Heart left ventricle (tissue), 16 donors: ENCODE measurements around the gene ALDH3A2. TPM values are rescaled to one million over a fixed set of nuclear protein-coding genes. Genes with fewer than 3 reads are reported as not detected.

Experiments used
- ATAC-seq, 4 donors: fragments of 200-7000 bp; cut with Tn5 transposase; one replicate each; pipeline ENCODE4 v1.9.1; 2020 to 2022; ENCODE audit warnings: moderate library complexity in 4 of 4, mild to moderate bottlenecking in 3 of 4, moderate number of reproducible peaks in 1 of 4
- DNase-seq, 5 donors: peaks; one replicate each; pipeline ENCODE4 v3.0.0-alpha.2; 2020
- H3K27ac ChIP-seq, 12 donors: fragments of 200-600 bp; sonication (generic) in 4 of 12; one replicate each; pipeline versions ENCODE4 v1.5.0 to v1.8.0; 2016 to 2022; ENCODE audit warnings: mild to moderate bottlenecking in 2 of 12
- H3K27me3 ChIP-seq, 9 donors: fragments of 200-600 bp; sonication (generic) in 2 of 9; one replicate each; pipeline versions ENCODE4 v1.5.1 to v1.8.0; 2016 to 2022; ENCODE audit warnings: mild to moderate bottlenecking in 3 of 9
- H3K36me3 ChIP-seq, 9 donors: fragments of 200-600 bp; sonication (generic) in 2 of 9; one replicate each; pipeline versions ENCODE4 v1.5.0 to v1.8.0; 2018 to 2022; ENCODE audit warnings: mild to moderate bottlenecking in 2 of 9
- H3K4me1 ChIP-seq, 12 donors: fragments of 200-600 bp; sonication (generic) in 4 of 12; one replicate each; pipeline versions ENCODE4 v1.5.0 to v1.8.0; 2016 to 2022; ENCODE audit warnings: mild to moderate bottlenecking in 3 of 12
- H3K4me3 ChIP-seq, 12 donors: fragments of 200-600 bp; sonication (generic) in 4 of 12; one replicate each; pipeline versions ENCODE4 v1.5.0 to v1.8.0; 2017 to 2022; ENCODE audit warnings: mild to moderate bottlenecking in 9 of 12, moderate library complexity in 4 of 12
- H3K9me3 ChIP-seq, 12 donors: fragments of 200-600 bp; sonication (generic) in 4 of 12; one replicate each; pipeline versions ENCODE4 v1.5.0 to v1.8.0; 2016 to 2022; ENCODE audit warnings: mild to moderate bottlenecking in 1 of 12
- POLR2A ChIP-seq, 2 donors: fragments of 450-650 bp; IDR thresholded peaks; one replicate each; pipeline ENCODE4 v1.6.1; 2017; ENCODE audit warnings: antibody characterized with exemption in 2 of 2, mild to moderate bottlenecking in 2 of 2, moderate library complexity in 2 of 2
- WGBS, 4 donors: extraction: QIAGEN DNeasy Blood & Tissue Kit in 2 of 4; methylation state at CpG; one replicate each; pipeline versions ENCODE4 v1.1.5 to v1.1.7; 2013 to 2018; 5-methylcytosine and 5-hydroxymethylcytosine counted together
- intact Hi-C, 10 donors: fragments of 100-400 bp; cut with DNase I; formaldehyde crosslinking; loops; one replicate each; pipeline versions ENCODE4 v1.11.1 to v1.14.2; 2022
- long read RNA-seq, 3 donors: library from polyadenylated mRNA; unstranded; transcript quantifications; one replicate each; pipeline ENCODE4 v2.0.0, GENCODE V29; 2020 to 2021
- polyA plus RNA-seq, 2 donors: library from polyadenylated mRNA; stranded (reverse); fragments of 200-250 nt; gene quantifications; one replicate each; pipeline ENCODE4 v1.2.3, GENCODE V29; 2013
- total RNA-seq, 9 donors: library from RNA; depleted of rRNA in 2 of 9; stranded (reverse); fragments of >200 nt in 2 of 9; fragmentation: NEBNext Ultra II Directional in 3 of 9; extraction: Animal tissue kit (Norgen Biotek cat#: 25700) in 3 of 9; gene quantifications; one replicate each; pipeline versions ENCODE4 v1.1.0 to v1.2.4, GENCODE V29; 2016 to 2023
- TF ChIP-seq, protein P1 (sequence below), 12 donors: fragments of 200-600 bp; sonication (generic) in 4 of 12; IDR thresholded peaks; one replicate each; pipeline versions ENCODE4 v1.5.0 to v1.8.0; 2018 to 2022; ENCODE audit warnings: antibody characterized with exemption in 12 of 12, mild to moderate bottlenecking in 5 of 12
- donor health status: ischemic (EF 13 %, LVEDD 7.1; RV severe dilation, severe dysfunction).
- donor health status: healthy with polysubstance abuse.
- donor health status: DM: no; HTN: yes; CAD: no.
- donor health status: DM: no; HTN: no; CAD: no.
- donor health status: ischemic (EF 25% LVEDD 6.9; RV normal size, moderate dysfunction).
- donor health status: ischemic (EF 25% LVEDD 5.7; RV mildly dilated, moderate dysfunction).
- donor health status: healthy.
- donor health status: DM: yes; HTN: yes; CAD: no.
- donor health status: ischemic (EF 35%, LVEDD 5.7; RV mildly dilated, moderate dysfunction).
- donor health status: nonischemic (EF 11% LVEDD 7.7; RV severe dilation, severe dysfunction).
- donor health status: DM: yes; HTN: yes; CAD: no.
- donor health status: PGD.
- donor health status: ischemic (EF 29% LVEDD 5.4; RV normal size, mild dysfunction).
- donor health status: nonischemic (EF 23%, LVEDD 6.1; RV moderate dilation, normal function).

Gene ALDH3A2
- total RNA-seq (100 to 1,000 TPM in 1 of 9 donors, 10 to 100 TPM in 8; 57.0 to 129 (median 83.2) TPM), polyA plus RNA-seq (10 to 100 TPM; 25.7 to 71.8 TPM)
- long read RNA-seq, donor 1, transcript ALDH3A2-202 (11 exons, 3,828 nt) = minor isoform, 7 of 84 reads
- long read RNA-seq, donor 1, transcript ALDH3A2-201 (10 exons, 3,928 nt) = major isoform, 54 of 84 reads
- long read RNA-seq, donor 1, partial matches to known transcripts = 9 of 84 reads
- long read RNA-seq, donor 1, other reads (novel, unspliced or antisense) = 3 of 84 reads
- long read RNA-seq, donor 2, transcript ALDH3A2-203 (11 exons, 3,640 nt) = minor isoform, 7 of 294 reads
- long read RNA-seq, donor 2, transcript ALDH3A2-210 (1 exons, 3,512 nt) = minor isoform, 8 of 294 reads
- long read RNA-seq, donor 2, transcript ALDH3A2-202 (11 exons, 3,828 nt) = minor isoform, 30 of 294 reads
- long read RNA-seq, donor 2, transcript ALDH3A2-201 (10 exons, 3,928 nt) = major isoform, 215 of 294 reads
- long read RNA-seq, donor 2, partial matches to known transcripts = 5 of 294 reads
- long read RNA-seq, donor 2, other reads (novel, unspliced or antisense) = 22 of 294 reads
- long read RNA-seq, donor 3, transcript ALDH3A2-210 (1 exons, 3,512 nt) = minor isoform, 7 of 166 reads
- long read RNA-seq, donor 3, transcript ALDH3A2-201 (10 exons, 3,928 nt) = major isoform, 118 of 166 reads
- long read RNA-seq, donor 3, transcript ALDH3A2-202 (11 exons, 3,828 nt) = minor isoform, 16 of 166 reads
- long read RNA-seq, donor 3, partial matches to known transcripts = 7 of 166 reads
- long read RNA-seq, donor 3, other reads (novel, unspliced or antisense) = 10 of 166 reads

DNA sequence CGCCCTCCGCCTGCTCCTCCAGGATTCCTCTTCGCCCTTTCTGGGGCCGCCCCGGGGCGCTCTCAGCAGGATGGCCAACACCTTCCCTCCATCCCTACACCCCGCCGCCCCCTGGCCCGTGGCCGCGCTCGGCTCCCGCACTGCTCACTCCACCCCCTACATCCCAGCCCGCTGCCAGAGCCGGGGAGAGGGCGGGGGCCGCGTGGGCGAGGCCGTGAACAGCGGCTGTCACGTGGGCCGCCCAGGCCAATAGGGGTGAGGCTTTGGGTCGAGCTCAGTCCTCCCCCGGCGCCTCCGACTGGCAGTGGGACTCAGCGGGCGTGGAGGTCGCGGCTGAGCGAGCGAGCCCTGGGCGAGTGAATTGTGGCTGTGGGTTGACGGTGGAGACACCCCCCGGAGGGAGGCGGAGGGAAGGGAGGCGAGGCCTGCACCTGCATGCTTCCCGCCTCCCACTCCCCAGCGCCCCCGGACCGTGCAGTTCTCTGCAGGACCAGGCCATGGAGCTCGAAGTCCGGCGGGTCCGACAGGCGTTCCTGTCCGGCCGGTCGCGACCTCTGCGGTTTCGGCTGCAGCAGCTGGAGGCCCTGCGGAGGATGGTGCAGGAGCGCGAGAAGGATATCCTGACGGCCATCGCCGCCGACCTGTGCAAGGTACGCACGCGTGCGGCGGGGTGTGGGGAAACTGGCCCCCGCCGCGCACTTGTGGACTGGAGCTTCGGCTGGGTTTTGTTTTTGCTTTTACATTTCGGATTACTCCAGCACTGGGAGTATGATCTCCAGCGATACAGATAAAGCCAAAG is at the start of gene ALDH3A2:
Gene ALDH3A2 (plus strand): TSS at position 277 of the 799 bp plus-strand sequence. CDS start 221 bp downstream, at position 498.
- peaks cover 0 to 60% (median 46%) of the 10 kb centered on the region in 12 donors for H3K4me1 ChIP-seq
- DNase-seq (peak; percentile 98 to 99 (median 99)), ATAC-seq (peak; percentile 99)
- WGBS, 4 donors = 0 to 1% (median 0%) methylated on average over 13 to 71 of the region's 71 CpGs
- intact Hi-C loops = loop anchor here (2.0 to 10.0 kb wide), 13 partner anchors 96 to 284 kb away; partner anchors contain the start of genes B9D1 (in 2 of the 10), ALDH3A1 (in 1 of the 10) and MAPK7 (in 1 of the 10)
- peak within 1 kb of the TSS; percentile 74 to 99 (median 95) for H3K27ac ChIP-seq
- H3K36me3 ChIP-seq = peaks cover 0 to 19% (median 9%) of the 10 kb centered on the region in 9 donors
- TF ChIP-seq POLR2A (IDR thresholded peaks at IDR 0.05) = peak; percentile 58 to 98
- TF ChIP-seq, protein P1, sequence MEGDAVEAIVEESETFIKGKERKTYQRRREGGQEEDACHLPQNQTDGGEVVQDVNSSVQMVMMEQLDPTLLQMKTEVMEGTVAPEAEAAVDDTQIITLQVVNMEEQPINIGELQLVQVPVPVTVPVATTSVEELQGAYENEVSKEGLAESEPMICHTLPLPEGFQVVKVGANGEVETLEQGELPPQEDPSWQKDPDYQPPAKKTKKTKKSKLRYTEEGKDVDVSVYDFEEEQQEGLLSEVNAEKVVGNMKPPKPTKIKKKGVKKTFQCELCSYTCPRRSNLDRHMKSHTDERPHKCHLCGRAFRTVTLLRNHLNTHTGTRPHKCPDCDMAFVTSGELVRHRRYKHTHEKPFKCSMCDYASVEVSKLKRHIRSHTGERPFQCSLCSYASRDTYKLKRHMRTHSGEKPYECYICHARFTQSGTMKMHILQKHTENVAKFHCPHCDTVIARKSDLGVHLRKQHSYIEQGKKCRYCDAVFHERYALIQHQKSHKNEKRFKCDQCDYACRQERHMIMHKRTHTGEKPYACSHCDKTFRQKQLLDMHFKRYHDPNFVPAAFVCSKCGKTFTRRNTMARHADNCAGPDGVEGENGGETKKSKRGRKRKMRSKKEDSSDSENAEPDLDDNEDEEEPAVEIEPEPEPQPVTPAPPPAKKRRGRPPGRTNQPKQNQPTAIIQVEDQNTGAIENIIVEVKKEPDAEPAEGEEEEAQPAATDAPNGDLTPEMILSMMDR (IDR thresholded peaks at IDR 0.05) = peak in 4 of 12 donors; percentile 18 to 41 (median 25)
- no peaks in the 10 kb centered on the region for H3K9me3 ChIP-seq
- H3K4me3 ChIP-seq = peak within 1 kb of the TSS; percentile 59 to 97 (median 82)
- H3K27me3 ChIP-seq = no peaks in the 10 kb centered on the region

DNA sequence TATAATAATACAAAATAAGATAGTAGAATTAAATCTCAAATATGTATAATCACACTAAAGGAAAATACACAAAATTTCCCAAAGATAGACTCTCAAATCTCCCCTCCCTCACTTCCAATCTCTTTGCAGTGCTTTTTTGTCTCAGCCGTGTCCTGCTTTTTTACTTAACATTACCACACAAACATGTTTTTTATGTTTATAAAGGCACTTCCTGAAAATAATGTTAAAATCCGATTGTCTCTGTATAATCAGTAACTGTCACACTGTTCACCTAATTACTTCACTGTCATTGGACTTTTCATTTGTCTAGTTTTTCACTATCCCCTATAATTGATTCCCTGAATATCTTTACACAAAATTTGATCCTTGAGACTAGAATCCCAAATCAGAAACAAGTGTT is 38.2 kb upstream of the ALDH3A2 start:
- Histone ChIP-seq H3K4me1 (peaks cover 0 to 11% (median 0%) of the 10 kb centered on the region in 12 donors), H3K27ac (no peak overlapping the region), H3K4me3 (no peak overlapping the region), H3K9me3 (no peaks in the 10 kb centered on the region), H3K36me3 (no peaks in the 10 kb centered on the region), H3K27me3 (no peaks in the 10 kb centered on the region)
- intact Hi-C loops = no loop called here
- DNase-seq (no peak), ATAC-seq (no peak)
- WGBS, 4 donors = 35 to 58% (median 53%) methylated on average over 2 of the region's 2 CpGs
- no peak for TF ChIP-seq POLR2A (IDR thresholded peaks at IDR 0.05)
- TF ChIP-seq, protein P1 (IDR thresholded peaks at IDR 0.05) = no peak

DNA sequence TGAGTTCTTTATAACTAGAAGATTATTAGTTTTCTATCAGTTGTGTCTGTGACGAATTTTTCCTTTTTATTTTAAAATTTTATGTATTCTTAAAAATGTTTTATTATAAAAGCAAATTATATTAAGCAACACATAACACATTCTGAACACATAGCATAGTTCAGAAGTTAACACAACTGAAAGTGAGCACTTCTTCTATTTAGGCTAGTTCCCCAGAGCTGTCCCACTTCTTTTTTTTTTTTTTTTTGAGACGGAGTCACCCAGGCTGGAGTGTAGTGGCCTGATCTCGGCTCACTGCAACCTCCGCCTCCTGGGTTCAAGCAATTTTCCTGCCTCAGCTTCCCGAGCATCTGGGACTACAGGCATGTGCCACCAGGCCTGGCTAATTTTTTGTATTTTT is 37.7 kb upstream of the ALDH3A2 start:
- H3K4me1 ChIP-seq = peaks cover 0 to 11% (median 0%) of the 10 kb centered on the region in 12 donors
- H3K4me3 ChIP-seq = no peak overlapping the region
- 81 to 93% (median 86%) methylated on average over 5 of the region's 5 CpGs for WGBS, 4 donors
- H3K27me3 ChIP-seq = no peaks in the 10 kb centered on the region
- ATAC-seq (no peak), DNase-seq (no peak)
- no peak overlapping the region for H3K27ac ChIP-seq
- no peaks in the 10 kb centered on the region for H3K36me3 ChIP-seq
- intact Hi-C loops = no loop called here
- no peak for TF ChIP-seq POLR2A (IDR thresholded peaks at IDR 0.05)
- TF ChIP-seq, protein P1 (IDR thresholded peaks at IDR 0.05) = no peak
- no peaks in the 10 kb centered on the region for H3K9me3 ChIP-seq
